NCI-H146 (cell line): ENCODE data around the gene CDC34.

Source experiments
- DNase-seq: peaks from one replicate; lab custom pipeline; 2025; lab: John Stamatoyannopoulos, UW

Gene CDC34

GRCh38 chr19:522726-523125 lies 8.8 kb upstream of the CDC34 start:
- no peak for DNase-seq

DNA sequence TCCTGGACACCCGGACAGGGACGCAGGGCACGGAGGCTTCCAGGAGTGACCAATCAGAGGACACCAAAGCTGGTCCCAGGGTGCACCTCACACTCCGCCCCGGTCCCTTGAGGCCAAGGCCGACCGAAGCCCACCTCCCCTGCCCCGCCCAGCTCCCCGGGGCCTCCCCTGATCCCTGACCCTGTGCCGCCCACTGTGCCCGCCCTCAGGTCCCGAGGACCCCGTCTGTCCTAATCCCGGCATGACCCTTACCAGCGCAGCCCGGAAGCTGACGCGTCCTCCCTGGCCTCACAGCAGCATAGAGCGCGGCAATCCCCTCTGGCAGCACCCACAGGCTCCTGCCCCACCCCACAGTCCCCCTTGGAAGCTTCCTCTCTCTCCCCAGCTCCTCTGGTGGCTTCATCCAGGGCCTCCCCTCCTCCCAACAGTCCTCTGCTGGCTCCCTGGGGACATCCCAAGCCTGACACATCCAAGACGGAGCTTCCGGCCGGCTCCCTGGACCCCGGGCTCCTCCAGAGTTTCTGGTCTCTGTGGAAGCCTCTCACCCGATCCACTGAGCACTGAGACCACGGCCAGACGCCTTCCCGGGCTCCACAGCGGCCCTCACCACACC lies 7.4 kb upstream of the CDC34 start:
- peak; percentile 64 for DNase-seq

GRCh38 chr19:525029-525428 lies 6.5 kb upstream of the CDC34 start:
- no peak for DNase-seq

DNA sequence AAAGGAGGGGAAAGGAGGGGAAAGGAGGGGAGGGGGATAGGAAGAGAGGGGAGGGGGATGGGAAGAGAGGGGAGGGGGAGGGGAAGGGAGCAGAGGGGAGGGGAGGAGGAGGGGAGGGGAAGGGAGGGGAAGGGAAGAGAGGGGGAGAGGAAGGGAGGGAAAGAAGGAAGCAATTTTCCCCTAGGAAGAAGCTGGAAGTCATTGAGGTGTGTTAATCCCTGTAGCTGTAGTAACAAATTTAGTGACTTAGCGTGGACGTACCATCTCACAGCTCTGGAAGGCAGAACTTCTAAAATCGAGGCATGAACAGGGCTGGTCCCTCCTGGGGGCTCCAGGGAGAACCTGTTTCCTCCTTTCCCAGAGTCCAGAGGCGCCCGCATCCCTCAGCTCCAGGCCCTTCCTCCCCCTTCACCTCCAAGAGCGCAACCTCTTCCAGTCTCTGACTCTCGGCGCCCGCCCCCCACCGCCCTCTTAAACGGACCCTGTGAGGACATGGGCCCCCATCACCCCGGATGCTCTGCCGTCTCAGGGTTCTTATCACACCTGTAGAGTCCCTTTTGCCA lies 5.6 kb upstream of the CDC34 start:
- DNase-seq, result no peak

GRCh38 chr19:530134-531008 lies 1.2 kb upstream of the CDC34 start:
- DNase-seq, result no peak

DNA sequence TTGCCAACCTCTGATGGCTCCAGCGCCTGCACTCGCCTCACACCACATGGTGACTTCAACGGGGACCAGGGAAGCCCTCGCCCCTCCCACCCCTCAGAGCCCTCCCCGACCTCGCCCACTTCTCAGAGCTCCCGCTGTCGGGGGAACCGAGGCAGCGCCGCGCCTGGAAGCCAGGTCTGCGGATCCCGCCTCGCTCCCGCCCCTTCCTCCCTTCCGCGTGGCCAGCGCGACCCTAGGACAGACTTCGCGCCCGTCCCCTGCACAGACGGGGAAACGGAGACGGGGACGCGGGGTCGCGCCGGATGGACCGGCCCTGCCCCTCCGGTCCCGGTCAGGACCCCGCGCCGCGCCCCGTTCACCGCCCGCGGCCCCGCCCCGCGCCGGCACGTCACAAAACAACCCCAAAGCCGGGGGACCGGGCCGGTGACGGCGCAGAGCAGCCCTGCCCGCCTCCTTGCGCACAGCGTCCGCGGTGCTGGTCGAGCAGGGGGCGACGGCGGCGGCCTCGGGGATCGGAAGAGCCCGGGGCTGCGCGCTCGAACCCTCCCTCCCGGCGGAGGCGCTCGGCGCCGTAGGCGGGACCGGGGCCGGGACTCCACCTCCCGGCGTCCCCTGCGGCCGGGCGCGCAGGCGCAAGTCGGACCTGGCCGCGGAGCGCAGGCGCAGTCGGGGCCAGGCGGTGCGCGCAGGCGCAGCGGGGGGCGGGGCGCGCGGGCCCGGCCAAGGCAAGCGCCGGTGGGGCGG lies 379 bp upstream of the CDC34 start:
- DNase-seq, result peak; percentile 76

DNA sequence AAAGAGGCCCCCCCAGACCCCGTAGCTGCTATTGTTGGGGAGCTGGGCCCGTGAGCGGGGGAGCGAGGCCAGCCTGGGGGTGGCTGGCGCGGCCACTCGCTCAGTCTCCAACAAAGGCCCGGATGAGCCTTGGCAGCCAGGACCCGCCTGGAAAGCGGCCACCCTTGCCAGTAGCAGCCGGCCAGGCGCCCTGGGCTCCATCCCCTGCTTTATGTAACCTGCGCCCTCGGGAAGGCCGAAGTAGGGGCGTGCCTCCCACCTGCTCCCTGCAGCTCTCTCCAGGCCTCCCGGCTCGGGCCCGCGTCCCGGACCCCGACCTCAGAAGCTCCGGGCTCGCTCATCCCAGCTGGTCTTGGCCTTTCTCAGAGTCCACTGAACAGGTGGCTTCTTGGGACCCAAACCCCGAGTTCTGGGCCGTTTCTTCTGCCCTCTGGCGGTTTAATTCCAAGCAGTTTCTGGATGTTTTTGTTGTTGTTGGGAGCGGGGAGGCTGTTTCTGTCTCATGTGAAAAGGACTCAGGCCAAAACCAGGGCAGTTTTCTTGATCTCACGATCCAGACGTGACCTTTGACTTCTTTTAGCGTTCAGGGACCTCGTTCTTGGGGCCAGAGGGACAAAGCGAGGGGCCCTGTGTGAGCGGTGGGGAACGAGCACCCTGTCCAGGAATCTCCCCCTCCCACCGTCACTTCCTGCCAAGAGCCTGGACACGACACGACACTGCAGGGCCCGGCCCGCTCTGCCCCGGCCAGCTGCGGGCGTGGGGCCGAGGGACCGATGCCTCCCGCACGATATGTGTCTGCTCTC lies 1.2 kb downstream of the CDC34 start:
- DNase-seq, result peak; percentile 28

GRCh38 chr19:533364-534058 lies 2.0 kb downstream of the CDC34 start:
- no peak for DNase-seq

DNA sequence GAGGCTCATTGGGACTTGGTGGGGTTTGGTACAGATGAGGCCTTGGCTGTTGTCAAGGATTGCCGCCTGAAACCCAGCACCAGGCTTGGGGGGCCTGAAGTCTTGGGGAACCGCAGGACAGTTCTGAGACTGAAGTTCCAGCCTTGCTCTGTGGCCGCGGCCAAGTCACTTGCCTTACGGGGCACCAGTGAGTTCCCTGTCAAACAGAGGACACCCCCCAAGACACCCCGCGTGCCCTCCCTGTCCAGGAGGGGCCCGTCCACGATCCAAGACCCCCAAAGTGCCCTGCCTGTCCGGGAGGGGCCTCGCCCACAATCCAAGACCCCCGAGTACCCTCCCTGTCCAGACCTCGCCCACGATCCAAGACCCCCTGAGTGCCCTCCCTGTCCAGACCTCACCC lies 2.5 kb downstream of the CDC34 start:
- no peak for DNase-seq

DNA sequence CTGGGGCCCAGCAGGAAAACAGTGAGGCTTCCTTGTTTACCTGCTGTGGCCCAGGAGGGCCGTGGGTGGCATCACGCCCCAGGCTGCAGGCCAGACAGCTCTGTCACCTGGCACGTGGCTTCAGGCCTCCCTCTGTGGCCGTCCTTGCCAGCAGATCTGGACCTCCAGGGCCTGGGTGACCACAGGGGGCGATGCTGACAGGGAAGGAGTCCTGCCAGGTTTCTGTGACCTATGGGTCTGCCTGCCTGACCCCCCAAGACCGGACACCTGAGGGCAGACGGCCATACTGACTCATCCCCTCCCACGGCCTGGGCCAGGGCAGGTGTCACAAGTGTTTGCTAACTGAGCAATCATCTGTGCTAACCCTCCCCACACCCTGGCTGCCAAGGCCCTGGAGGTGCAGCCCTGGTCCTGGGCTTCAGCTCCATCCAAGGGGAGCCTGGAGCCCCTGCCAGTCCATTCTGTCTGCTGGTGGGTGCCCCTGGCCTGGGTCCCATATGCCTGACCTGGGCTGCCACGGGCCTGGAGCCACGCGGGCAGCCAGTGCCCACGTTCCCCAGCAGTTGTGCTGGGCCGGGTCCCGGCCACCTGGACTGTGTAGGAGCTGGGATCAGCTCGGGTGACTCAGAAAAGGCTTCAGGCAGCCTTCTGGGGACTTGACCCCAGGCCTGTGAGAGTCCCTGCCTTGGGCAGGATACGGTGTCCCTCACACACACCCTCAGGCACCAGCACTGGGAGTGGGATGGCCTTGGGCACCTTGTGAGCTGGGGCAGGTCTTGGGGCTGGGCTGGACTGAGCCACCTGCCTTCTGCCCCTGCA lies 3.7 kb downstream of the CDC34 start:
- no peak for DNase-seq

DNA sequence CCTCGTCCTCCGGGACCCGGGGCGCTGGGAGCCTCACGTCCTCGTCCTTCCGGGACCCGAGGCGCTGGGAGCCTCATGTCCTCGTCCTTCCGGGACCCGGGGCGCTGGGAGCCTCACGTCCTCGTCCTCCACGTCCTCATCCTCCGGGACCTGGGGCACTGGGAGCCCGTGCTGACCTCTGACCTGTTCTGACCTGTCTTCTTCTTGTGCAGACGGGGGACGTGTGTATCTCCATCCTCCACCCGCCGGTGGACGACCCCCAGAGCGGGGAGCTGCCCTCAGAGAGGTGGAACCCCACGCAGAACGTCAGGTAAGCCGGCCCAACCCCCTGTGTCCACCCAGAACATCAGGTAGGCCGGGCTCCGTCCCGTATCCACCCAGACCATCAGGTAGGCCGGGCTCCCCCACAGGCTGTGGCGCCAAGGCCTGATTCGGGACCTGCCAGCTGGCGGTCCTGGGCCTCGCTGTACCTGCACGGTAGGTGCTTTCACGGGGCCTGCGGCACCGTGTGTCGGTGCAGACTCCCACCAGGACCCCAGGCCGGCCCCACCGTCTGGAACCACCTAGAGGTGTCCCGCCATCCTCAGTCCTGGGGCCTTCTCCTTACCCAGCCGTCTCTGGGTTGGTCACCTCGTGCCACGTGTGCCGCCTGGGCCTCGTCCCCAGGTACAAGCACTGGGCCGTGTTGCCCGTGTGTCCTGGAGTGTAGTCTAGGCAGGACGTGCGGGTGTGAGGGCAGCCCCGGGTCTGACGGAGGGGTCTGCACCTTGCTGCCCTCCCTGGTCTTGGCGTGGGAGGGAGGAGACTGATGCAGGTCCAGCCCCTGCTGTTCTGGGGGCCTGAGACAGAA lies 4.7 kb downstream of the CDC34 start:
- DNase-seq, result no peak

- no peak for DNase-seq
Measured at GRCh38 chr19:536881-537404, 5.4 kb downstream of the CDC34 start.

GRCh38 chr19:538641-539428 lies 7.3 kb downstream of the CDC34 start:
- DNase-seq, result no peak

- no peak for DNase-seq
Measured at GRCh38 chr19:539429-540030, 8.0 kb downstream of the CDC34 start.

DNA sequence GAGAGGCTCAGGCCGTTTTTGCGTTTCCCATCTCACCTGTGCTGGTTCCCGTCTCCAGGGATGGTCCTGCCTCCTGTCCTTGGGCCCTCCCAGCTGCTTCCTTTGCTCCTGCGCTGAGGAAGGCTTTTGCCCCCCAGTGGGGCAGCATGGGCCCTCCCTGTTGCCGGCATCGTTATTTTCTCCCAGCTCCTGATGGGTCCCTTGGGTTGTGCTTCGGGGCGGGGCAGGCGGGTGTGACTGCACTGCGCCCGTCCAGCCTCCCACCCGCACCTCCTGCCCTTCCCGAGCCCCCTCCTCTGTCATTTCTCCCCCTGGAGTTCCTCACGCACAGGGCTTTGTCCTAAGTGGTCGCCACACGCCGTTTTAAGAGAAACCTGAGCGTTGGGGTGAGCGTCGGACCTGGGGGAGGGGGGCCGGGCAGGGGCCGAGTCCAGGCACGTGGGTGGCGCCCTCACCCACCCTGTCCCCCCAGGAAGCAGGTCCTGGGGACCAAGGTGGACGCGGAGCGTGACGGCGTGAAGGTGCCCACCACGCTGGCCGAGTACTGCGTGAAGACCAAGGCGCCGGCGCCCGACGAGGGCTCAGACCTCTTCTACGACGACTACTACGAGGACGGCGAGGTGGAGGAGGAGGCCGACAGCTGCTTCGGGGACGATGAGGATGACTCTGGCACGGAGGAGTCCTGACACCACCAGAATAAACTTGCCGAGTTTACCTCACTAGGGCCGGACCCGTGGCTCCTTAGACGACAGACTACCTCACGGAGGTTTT lies 9.5 kb downstream of the CDC34 start:
- DNase-seq, result no peak

- no peak for DNase-seq
Measured at GRCh38 chr19:541699-542098, 10.1 kb downstream of the CDC34 start.
